ENCODE results near the gene HNF4A.

HNF4A gene

DNA sequence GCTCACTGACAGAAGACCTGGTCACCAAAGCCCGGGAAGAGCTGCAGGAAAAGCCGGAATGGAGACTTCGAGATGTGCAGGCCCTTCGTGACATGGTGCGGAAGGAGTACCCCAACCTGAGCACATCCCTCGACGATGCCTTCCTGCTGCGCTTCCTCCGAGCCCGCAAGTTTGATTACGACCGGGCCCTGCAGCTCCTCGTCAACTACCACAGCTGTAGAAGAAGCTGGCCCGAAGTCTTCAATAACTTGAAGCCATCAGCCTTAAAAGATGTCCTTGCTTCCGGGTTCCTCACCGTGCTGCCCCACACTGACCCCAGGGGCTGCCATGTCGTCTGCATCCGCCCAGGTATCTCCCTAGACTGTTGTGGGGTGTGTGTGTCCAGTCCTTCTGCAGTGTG is 124.6 kb downstream of the HNF4A start:
- TF ChIP-seq, protein P1, sequence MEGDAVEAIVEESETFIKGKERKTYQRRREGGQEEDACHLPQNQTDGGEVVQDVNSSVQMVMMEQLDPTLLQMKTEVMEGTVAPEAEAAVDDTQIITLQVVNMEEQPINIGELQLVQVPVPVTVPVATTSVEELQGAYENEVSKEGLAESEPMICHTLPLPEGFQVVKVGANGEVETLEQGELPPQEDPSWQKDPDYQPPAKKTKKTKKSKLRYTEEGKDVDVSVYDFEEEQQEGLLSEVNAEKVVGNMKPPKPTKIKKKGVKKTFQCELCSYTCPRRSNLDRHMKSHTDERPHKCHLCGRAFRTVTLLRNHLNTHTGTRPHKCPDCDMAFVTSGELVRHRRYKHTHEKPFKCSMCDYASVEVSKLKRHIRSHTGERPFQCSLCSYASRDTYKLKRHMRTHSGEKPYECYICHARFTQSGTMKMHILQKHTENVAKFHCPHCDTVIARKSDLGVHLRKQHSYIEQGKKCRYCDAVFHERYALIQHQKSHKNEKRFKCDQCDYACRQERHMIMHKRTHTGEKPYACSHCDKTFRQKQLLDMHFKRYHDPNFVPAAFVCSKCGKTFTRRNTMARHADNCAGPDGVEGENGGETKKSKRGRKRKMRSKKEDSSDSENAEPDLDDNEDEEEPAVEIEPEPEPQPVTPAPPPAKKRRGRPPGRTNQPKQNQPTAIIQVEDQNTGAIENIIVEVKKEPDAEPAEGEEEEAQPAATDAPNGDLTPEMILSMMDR (IDR thresholded peaks at IDR 0.05), result no peak
- H3K27ac ChIP-seq, result no peak overlapping the region
- no peaks in the 10 kb centered on the region for H3K79me2 ChIP-seq
- H3K4me3 ChIP-seq (ENCODE audit: low read depth, low read length), result no peak overlapping the region
- H3K27me3 ChIP-seq (ENCODE audit: control insufficient read depth, insufficient read depth, low read length), result no peaks in the 10 kb centered on the region
- no peak overlapping the region for H3K4me2 ChIP-seq (ENCODE audit: low read length)
- H2AFZ ChIP-seq, result no peak overlapping the region
- peaks cover 3% of the 10 kb centered on the region for H3K4me1 ChIP-seq
- H3K9me3 ChIP-seq (ENCODE audit: control insufficient read depth, low read length), result no peaks in the 10 kb centered on the region
- H3K9ac ChIP-seq, result no peak overlapping the region
- H3K36me3 ChIP-seq (ENCODE audit: control insufficient read depth, insufficient read depth, low read length), result no peaks in the 10 kb centered on the region

DNA sequence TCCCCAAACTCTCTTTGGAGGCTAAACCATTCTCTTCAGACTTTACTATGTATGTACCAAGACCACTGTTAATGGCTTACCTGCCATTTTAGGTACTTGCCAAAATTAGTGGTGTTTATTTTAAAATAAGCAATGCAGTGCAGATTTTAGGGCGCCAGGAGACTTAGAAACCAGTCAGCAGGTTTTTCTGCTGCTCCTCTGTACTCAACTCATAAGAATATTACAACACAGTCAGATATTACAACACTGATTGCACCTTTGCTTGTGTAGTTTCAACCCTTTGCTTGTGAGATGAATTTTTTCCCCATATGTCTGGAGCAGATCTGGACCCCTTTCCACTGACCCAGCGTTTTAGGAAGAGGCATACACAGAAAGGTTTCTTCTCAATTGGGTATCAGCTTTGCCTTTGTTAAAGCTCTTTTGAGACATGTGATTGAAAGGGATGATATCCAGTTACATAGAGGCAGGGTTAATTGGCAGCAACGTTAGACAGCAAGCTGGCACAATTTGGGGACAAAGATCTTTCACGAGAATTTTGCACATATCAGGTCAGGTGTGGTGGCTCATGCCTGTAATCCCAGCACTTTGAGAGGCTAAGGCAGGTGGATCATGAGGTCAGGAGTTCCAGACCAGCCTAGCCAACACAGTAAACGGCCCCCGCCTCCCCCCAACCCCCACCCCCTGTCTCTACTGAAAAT is 126.4 kb downstream of the HNF4A start:
- Histone ChIP-seq H3K79me2 (peaks cover 2% of the 10 kb centered on the region), H3K9me3 (ENCODE audit: control insufficient read depth, low read length) (no peaks in the 10 kb centered on the region), H3K36me3 (ENCODE audit: control insufficient read depth, insufficient read depth, low read length) (no peaks in the 10 kb centered on the region), H3K4me2 (ENCODE audit: low read length) (no peak overlapping the region), H3K4me3 (ENCODE audit: low read depth, low read length) (no peak overlapping the region), H3K9ac (no peak overlapping the region), H3K27ac (no peak overlapping the region), H3K4me1 (no peaks in the 10 kb centered on the region), H3K27me3 (ENCODE audit: control insufficient read depth, insufficient read depth, low read length) (no peaks in the 10 kb centered on the region), H2AFZ (no peak overlapping the region)
- TF ChIP-seq, protein P1 (IDR thresholded peaks at IDR 0.05), result no peak

DNA sequence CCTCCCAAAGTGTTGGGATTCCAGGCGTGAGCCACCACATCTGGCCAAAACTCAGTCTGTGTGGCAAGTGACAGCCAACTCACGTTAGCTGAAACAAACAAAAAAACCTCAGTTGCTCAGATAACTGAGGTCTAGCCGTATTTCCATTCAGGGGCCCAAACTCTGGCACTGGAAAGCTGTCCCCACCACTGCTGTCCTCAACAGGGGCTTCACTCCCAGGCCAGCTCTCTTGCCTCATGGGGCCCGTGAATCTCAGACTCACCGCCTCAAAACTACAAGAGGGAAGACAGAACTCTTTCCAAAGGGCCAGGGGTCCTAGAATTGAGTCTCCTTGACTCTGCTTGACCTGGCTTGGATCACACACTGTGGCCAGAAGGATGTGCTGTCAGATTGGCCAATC is 127.6 kb downstream of the HNF4A start:
- H3K4me3 ChIP-seq (ENCODE audit: low read depth, low read length), result no peak overlapping the region
- H3K4me2 ChIP-seq (ENCODE audit: low read length), result no peak overlapping the region
- no peak overlapping the region for H3K9ac ChIP-seq
- TF ChIP-seq, protein P1 (IDR thresholded peaks at IDR 0.05), result no peak
- H3K79me2 ChIP-seq, result peaks cover 2% of the 10 kb centered on the region
- no peaks in the 10 kb centered on the region for H3K36me3 ChIP-seq (ENCODE audit: control insufficient read depth, insufficient read depth, low read length)
- no peaks in the 10 kb centered on the region for H3K4me1 ChIP-seq
- H3K9me3 ChIP-seq (ENCODE audit: control insufficient read depth, low read length), result no peaks in the 10 kb centered on the region
- no peaks in the 10 kb centered on the region for H3K27me3 ChIP-seq (ENCODE audit: control insufficient read depth, insufficient read depth, low read length)
- H3K27ac ChIP-seq, result no peak overlapping the region
- no peak overlapping the region for H2AFZ ChIP-seq
